Limb (tissue), 2 donors: ENCODE measurements around the gene ACADSB.
A peak's percentile ranks its signal among the peaks of the same experiment; 100 is the strongest.

Source experiments
- DNase-seq, 2 donors: peaks; one replicate each; pipeline ENCODE4 v3.0.0-alpha.2; 2016; ENCODE audit errors: extremely low spot score in 2 of 2

ACADSB gene

GRCh38 chr10:123038782-123039631 is 30.2 kb downstream of the ACADSB start:
- DNase-seq: no peak

GRCh38 chr10:123039632-123039930 is 30.8 kb downstream of the ACADSB start:
- DNase-seq: no peak

GRCh38 chr10:123042708-123043408 is 34.1 kb downstream of the ACADSB start:
- no peak for DNase-seq

DNA sequence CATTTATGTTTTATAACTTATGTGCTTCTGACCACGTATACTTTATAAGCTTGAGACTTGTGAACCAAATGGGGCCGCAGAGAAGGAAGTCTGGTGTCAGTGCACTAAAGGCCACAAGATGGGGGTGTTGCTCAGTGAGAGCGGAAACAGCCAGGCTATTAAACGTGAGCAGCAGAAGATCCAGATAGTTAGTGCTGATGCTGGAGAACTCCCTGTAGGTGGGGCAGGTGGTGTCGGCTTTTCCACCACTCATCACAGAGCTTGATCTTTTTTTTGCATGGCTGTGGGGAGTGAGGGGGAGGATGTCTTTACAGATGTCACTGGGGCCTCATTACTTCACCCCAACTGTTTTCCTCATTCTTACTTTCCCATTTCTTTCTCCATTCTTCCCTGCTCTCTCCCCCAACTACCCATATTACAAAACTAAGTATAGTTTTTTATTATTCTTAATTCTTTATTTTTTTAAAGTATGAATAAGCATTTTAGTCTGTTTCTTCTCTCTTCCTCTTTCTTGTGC is 34.7 kb downstream of the ACADSB start:
- DNase-seq: peak; percentile 69 to 77

DNA sequence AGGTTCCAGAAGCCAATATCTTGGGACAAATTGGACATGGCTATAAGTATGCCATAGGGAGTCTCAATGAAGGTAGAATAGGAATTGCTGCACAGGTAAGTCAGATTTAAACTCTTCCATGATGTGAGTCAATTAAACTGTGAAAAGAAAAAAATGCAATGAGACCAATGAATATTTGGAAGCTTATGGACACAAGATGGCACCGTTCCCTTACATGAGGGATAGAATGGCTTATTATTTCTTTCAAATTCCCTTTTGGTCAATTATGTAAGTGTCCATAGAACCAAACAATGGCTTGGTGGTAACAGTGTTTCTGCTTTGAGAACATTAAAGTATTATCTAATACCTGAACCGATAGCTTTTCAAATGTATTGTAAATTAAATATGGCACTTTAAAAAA is 35.6 kb downstream of the ACADSB start:
- DNase-seq: peak in 1 of 2 donors; percentile 5

- no peak for DNase-seq
These were observed 37.3 kb downstream of the ACADSB start for GRCh38 chr10:123045961-123046731.

DNA sequence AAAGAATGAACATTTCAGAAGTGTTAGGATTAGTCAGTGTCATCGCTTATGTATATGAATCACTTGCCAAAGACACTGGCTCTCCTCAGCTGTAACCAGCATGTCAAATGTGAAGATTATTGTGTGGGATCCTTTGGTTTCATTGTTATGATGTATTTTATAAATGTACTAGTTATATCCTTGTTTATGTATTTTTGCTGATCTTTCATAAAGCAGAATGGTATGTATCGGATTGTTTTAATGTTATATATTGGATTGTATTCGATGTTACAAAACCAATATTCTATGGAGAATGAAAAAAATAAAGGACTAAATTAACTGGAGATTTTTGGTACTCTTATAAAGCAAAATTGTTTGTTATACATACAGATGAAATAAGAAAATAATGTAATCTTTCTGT is 49.2 kb downstream of the ACADSB start:
- DNase-seq: no peak

- DNase-seq: no peak
These were observed 53.1 kb downstream of the ACADSB start for GRCh38 chr10:123061865-123062264.

DNA sequence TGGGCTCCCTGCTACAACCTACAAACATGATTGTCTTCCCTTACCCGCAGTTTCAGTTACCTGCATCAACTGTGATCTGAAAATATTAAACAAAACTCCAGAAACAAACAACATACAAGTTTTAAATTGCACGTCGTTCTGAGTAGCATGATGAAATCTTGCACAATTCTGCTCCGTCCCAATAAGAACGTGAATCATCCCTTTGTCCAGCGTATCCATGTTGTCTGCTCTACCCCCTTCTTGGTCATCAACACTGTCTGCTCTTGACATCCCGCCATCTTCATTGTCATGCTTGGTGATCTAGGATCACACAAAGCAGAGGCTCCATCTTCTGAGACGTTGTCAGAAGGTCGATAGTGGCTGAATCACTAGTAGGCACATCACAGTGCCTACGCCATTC is 53.9 kb downstream of the ACADSB start:
- no peak for DNase-seq

DNA sequence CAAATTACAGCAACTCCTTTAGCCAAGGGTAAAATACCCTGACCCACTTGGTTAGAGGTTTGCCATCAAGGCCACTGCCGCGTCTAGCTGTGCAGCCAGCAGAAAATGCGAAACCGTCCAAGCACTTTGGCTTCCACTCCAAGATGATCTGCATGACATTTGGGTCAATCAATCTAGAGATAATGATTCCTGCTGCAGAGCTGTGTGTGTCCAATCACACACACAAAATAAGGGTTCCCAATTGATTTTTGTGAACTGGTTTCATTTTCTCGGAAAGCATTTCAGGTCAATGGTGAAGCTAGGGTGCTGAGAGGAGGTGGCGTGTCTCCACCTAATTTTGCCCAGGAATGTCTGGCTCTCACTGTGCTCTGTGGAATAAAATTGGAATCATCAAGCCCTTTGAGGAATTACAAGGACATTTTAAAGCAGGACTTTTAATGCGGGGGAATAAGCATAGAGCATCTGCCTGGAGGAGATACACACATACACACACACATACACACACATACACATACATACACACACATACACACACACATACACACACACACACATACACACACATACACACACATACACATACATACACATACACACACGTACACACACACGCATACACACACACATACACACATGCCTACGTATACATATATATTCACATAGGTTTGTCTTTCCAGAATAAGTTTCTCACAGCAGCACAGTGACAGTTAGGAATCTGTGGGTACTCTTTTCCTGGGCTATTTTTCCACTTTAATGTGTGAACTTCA is 59.5 kb downstream of the ACADSB start:
- no peak for DNase-seq

DNA sequence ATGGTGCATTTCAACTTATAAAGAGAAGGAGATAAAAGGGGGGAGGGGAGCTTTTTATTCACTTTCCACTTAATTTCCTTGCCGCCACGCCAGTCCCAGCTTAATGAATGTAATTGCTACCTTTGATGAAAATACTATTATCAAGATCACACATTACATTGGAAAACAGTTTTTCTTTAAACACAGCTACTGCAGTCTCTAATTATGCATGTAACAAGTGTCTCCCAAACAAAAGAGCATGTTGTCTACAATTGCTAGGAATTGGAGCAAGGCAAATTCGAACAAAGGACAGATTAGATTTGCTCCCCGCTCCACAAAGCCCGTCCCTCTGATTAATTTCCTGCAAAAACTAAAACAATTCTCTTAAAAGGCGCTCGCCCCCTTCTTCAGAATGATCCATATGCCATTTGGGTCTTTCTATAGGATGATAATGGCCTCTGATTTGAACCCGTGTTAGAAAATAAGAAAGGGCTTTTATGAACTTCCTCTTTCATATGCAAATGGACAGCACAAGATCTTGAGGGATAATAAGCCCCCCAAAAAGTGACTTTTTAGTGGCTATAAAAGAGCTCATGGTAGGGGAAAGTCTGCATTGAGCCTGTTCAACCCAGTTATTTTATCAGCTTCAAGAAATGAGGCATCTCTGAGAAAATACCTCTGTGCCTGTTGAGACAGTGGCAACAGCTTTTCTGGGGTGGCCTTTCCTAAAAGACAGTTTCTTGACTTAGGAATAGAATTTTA is 60.6 kb downstream of the ACADSB start:
- no peak for DNase-seq

GRCh38 chr10:123073187-123073586 is 64.4 kb downstream of the ACADSB start:
- no peak for DNase-seq

GRCh38 chr10:123074215-123074614 is 65.4 kb downstream of the ACADSB start:
- no peak for DNase-seq

- DNase-seq: no peak
These were observed 73.1 kb downstream of the ACADSB start for GRCh38 chr10:123081896-123082295.

DNA sequence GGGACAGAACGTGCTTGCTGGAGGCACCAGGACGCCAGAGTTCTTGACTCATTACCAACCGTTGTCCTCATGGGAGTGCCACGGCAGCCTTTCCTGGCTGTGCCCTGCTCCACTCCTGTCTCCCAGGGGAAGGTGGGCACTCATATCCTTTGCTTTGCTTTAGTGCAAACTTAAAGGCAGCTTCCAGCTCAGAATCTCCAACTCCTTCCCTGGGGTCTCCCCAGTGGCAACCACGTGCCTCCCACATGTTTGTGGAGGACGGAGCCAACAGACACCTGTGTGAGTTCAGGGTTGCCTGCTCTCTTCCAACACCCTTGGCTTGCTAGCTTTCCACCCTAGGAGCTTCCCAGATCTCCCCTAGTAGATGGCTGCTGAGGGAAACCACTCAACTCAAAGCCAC is 75.0 kb downstream of the ACADSB start:
- DNase-seq: no peak

DNA sequence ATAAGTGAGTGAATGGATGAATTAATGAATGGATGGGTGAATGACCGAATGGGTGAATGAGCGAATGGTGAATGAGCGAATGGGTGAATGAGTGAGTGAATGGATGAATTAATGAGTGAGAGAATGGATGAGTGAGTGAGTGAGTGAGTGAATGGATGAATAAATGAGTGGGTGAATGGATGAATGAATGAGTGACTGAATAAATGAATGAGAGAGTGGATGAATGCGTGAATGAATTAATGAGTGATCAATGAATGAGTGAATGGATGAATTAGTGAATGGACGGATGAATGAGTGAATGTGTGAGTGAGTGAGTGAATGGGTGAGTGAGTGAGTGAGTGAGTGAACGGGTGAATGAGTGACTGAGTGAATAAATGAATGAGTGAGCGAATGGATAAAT is 77.5 kb downstream of the ACADSB start:
- no peak for DNase-seq

DNA sequence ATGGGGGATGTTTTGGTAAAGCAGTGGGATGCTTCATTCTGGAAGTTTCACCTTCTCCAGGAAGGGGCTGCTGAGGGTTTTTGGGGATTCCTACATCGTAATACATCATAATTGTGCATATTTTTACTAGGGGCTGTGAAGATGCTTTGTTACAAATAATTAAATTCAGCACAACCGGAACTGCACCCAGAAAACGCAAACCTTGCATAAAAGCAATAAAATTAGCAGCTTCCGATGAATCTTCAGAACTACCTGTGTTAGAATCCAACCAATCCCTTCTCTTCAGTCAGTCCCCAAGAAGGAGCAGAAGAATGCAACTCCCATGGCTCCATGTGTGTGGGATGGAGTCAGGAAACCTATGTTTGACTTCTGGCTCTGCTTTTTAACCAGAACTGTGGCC is 78.5 kb downstream of the ACADSB start:
- DNase-seq: no peak

GRCh38 chr10:123087786-123088185 is 79.0 kb downstream of the ACADSB start:
- no peak for DNase-seq

- no peak for DNase-seq
These were observed 84.0 kb downstream of the ACADSB start for GRCh38 chr10:123092635-123093414.

GRCh38 chr10:123093489-123093888 is 84.7 kb downstream of the ACADSB start:
- DNase-seq: no peak
